HPDE6-E6E7 (cell line): Measurements from ENCODE around the gene PRRC2B.

Experiments used
- DNase-seq: peaks from one replicate; pipeline ENCODE4 v3.0.0; 2011; ENCODE audit warnings: missing footprints; ENCODE audit errors: extremely low spot score

The PRRC2B gene

DNA sequence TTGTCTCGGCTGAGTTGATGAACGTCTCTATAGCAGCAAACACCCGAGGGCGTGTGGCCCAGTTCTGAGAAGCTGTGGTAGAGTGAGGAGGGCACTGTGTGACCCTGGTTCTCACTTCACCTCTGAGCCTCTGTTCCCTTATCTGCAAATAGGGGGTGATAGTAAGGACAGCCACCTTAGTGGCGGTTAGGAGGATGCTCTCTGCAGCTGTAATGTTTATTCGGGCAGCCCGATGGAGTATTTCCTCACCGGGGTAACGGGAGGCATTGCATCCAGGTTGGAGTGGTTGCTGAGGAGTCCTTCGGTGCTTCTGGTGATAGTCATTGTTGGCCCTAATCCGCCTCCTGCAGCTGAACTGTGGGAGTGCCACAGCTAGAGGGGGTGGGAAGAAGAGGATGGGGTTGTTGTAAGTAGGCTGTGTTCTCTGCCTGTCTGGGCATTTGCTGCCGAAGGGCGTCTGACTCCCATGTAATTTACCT, 13.9 kb downstream of the PRRC2B start:
- no peak for DNase-seq

DNA sequence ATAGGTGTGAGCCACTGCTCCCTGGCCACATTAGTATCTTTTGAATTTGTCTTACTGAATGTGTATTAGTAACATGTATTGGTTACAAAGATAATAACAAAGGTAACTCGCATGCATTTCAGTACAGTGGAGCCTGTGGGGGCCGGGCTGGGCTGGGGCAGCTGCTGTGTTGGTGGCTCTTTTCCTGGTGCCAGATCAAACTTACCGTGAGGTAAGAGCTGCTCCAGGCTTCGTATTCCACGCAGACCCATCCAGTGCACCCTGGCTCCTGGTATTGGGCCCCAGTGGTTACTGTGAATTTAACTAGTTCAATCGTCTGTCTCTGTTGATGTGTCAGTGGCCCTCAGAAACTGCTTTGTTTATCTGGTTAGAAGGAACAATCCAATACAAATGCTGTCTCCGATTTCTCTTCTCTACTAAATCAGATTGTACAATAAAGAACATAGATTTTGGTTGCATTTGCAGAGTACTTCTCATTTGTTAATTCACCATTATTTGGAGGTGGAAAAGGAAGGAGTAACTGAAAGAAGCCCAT, 15.6 kb downstream of the PRRC2B start:
- no peak for DNase-seq

DNA sequence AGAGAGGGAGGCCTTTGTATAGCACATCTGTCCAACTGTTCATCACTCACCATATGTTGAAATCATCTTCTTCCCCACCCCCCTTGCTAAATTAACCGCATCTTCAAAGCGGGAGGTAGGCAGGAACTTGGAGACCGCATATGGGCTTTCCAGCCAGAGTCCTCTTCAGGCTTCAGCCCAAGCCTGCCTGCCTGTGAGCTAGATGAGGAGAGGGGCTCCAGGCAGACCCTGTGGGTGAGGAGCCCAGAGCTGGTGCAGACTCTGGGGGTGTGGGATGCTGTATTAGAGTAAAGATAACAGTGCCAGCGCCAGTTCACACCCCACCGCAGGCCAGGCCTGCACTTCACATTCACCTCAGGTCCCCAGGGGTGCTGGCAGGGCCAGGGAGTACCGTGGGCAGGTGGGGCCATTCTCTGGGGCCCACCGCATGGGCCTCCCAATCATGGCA, 16.2 kb downstream of the PRRC2B start:
- no peak for DNase-seq

DNA sequence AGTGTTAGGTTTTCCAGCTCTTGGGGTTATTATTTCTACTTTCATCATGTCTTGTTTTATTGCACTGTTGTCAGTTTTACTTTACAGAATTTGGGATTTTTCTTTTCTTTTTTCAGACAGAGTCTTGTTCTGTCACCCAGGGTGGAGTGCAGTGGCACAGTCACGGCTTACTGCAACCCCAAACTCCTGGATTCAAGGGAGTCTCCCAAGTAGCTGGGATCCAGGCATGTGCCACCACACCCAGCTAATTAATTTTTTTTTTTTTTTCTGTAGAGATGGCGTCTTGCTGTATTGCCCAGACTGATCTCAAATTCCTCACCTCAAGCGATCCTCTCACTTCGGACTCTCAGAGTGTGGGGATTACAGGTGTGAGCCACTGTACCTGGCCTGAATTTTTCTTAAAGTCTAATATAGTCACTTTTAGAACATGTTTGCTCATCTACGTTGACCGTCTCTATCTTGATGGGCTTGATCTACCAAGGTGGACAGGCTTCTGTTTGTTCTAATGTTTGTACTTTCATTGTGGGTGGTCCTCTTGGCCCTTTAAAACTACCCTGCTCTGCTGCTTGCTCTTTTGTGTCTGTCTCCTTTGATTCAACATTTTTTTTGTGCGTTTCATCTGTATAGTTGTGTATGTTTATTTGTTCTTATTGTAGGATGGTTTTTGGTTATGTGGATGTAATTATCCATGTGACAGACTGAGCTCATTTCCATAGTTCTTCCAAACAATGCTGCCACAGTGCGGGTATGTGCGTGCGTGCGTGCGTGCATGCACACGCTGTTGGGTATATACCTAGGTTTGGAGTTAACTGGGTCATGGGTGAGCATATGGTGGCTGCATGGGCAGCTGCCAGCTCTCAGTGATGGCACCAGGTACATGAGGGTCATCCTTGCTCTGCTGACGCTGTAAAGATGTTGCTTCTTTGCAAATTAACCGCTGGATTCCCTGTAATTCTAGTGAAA, 18.1 kb downstream of the PRRC2B start:
- no peak for DNase-seq

DNA sequence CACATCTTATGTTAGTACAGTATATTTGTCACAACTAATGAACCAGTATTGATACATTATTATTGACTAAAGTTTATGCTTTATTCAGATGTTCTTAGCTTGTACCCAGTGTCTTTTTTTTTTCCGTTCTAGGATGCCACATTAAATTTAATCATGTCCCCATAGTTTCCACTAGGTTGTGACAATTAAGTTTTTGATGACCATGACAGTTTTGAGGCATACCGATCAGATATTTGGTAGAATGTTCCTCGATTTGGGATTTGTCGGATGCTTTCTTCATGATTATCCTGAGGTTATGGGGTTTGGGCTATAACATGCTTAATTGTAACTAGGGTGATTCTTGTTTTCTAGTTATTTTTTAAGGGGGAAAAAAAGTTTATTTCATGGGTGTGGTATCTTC, 22.6 kb downstream of the PRRC2B start:
- DNase-seq: no peak

DNA sequence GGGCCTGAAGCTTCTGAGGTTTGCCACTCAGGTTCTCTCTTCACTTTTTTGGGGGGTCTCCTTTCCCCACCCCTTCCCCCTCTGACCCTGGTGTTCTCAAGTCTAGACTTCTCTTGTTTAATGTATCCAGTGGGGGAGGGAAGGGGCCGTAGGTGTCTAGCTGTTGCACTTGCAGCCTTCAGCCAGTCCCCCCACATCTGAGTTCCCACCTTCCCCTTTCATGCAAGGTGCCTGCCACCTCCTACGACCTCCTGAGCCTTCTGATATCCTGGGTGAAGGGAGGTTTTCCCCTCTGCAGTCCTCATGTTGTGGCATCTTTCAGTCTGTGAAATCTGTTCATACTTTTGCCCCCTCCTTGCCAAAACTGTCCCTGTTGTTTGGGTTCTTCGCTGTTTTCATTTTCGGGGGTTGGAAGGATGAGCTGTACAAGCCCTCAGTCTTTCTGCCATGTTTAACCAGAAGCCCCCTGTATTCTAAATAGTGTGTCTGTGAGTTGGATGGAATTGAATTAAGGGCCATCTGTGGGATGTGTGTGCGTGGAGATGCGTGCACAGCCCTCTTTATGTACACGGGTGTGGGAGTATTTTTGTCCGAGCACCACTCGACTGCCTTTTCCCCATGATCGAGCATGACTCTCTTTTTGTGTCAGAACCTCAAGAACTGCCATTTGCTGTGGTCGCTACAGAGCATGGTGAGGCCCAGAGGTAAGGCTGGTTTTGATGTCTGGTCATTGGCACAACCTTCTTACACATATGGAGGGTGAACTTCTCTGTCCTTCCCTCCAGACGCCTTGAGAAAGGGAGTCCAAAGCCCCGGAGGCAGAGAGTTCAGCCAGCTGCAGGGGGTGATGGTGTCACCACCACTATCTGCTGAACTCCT, 23.6 kb downstream of the PRRC2B start:
- no peak for DNase-seq

DNA sequence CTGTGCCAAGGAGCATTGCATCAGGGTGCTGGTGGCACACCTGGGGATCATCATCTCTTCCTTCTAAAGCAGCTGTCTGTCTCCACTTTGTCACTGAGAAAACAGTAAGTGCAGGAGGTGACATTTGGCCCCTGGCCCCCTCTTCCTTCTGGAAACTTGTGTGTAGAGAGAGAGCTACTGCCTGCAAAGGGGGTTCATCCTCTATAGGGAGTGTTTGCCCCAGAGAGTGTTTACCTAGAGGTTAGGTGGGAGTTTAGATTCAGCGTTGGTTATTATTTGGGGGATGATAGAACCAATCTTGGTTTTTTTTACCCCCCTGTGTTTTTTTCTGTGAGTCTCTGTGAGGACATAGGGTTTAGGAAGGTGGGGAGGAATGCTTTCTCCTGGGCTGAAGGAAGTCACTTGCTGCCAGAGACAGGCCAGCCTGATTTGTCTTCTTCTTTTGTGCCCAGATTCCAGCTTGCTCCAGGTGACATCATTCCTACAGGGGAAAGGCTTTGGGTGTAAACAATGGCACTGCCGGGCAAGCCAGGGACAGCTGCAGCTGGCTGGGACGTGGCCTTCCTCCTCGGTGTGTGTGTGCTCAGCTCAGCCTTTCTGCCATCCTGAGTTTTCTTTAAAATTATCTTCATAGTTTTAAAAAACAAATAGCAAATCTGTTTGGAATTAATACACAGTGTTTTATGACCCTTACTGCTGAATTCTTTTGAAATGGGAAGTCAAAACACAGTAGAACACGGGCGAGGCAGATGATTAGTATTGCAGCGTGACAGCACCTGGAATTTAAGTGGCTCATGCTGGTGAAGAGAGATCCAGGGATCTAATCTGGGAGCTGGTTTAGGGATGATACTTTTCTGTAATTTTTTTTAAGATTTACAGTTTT, 24.5 kb downstream of the PRRC2B start:
- DNase-seq: no peak

DNA sequence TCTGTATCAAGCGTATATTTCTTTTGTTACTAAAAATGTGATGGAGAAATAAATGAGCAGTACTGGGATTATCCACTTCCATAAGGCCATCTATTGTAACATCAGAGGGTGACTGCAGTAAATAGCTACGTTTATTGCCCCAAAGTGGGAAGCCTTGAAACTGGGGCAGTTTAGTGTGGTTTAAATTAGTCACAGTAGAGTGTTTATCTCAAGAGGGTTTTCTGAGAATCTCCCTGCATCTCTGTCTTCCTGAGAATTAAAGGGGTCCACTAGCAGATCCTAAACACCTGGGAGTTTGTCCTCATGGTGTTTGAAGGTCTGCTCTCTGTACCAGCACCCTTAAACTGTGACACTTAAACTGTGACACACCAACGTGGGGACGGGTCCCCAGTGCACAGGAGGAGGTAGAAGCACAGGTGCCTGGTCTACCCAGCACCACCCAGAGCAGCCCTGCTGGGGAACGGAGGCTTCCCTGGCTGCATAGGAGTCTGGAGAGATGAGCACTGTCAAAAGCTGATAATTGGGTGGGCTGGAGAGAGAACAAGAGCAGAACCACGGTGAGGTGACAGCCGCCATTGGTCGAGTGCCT, 25.2 kb downstream of the PRRC2B start:
- DNase-seq: no peak

DNA sequence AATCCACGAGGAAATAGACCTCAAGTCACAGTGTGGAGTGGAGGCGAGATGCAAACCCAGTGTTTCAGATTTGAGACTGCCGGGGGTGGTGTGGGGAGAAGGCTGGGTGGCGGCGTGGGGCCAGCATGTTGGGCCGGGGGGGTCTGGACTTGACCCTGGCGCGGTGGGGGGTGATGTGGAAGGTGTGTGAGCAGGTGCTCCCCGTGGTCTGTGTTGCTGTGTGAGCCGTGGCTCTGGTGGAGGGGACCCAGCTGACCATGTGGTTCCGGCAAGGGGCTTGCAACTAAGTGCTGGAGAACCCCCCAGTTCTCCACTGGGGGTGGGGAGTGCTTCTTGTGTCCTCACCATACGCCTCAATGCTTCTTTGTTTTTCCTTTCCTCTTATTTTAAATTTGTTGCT, 25.8 kb downstream of the PRRC2B start:
- no peak for DNase-seq

DNA sequence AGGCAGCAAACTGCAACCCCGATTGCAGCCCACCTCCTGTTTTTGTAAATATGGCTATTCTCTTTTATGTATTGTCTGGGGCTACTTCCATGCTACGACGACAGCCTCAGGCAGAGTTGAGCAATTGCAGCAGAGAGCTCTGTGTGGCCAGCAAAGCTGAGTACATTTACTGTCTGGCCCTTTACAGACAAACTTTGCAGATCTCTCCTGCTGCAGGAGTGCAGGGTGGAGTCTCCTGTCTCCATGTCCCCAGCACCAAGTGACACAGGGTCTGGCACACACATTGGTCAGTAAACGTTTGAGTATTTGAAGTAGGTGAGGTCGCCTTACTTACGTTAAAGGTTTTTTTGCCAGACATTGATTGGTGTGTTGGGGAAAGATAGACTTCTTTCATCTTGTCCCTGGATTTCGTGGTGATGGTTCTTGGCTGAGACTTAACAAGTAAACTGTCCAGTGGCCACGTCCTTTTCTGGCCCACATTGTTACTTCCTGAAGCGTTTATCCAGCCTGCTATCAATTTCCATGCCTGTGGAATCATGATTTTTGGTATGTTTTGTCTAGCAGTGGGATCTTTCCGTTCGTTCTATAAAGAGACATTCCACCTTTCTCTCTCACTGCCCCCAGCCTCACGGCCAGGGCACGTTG, 27.2 kb downstream of the PRRC2B start:
- DNase-seq: no peak

DNA sequence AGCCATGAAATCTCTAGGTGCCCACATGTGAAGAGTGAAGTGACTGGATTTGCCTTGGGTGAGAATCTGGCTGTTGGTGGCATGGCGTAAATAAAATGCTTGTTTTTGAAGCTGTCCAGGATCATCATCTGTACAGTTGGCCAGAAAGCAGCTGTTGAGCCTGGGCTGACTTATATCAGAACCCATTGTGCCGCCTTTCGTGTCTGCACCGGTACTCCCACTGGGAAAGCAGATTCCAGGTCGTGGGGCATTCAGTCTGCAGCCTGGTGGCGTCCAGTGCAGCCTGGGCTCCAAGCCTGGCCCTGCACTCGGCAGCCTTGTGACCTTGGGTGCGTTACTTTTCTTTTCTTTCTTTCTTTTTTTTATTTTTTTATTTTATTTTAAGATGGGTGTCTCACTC, 27.8 kb downstream of the PRRC2B start:
- no peak for DNase-seq

DNA sequence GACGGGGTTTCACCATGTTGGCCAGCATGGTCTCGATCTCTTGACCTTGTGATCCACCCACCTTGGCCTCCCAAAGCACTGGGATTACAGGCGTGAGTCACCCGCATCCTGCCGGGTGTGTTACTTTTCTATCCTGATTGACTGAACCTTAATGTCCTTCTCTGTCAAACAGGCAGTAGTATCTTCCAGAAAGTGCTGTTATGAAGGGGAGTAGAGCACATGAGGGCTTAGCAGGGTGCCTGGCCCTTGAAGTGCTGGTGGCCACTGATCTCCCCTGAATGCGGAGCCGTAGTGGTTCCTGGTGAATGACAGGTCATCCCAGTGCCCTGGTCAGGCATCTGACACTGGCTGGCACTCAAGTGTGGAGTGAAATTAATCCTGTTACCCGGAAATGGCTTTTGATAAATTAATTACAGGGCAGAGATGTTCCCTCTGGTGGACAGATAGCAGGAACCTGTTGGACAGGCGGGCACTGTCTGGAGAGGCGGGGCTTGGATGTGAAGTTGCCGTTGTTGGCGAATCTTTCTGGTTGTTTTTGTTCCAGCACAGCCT, 28.4 kb downstream of the PRRC2B start:
- peak; percentile 71 for DNase-seq

DNA sequence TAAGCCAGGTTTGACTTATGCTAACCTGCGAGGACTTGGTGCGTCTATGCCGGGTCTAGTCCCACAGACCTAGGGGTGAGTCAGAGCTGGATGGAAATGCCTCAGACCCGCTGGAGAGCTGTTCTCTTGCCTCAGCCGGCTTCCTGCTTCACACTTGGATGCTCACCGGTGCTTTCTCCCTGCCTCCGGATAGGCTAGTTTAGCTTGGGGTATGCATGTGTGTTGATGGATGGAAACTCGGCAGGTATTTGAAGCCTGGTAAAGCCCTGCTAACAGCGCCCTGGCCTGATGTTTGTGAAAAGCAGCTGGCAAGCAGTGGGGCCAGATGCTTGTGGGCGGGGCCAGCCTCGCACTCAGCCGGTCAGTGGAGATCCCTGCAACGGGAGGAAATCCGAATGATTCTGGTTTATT, 29.3 kb downstream of the PRRC2B start:
- peak; percentile 92 for DNase-seq

DNA sequence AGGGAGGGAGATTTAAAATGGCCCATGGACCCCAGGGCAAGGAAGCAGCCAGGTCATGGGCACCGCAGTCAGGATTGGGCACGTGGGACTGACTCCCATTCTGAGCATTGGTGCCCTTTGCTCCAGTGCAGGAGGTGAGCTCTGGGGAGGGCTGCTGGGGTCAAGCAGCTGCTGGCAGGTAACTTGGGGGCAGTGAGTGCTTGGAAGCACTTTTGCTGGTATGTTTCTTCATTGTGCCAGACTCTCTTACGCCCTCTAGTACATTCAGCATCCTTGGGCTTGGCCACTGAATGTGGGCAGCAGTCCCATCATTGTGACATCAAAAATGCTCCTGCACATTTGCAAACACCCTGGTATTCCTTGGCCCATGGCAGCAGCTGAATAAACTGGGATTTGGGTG, 32.7 kb downstream of the PRRC2B start:
- DNase-seq: no peak

DNA sequence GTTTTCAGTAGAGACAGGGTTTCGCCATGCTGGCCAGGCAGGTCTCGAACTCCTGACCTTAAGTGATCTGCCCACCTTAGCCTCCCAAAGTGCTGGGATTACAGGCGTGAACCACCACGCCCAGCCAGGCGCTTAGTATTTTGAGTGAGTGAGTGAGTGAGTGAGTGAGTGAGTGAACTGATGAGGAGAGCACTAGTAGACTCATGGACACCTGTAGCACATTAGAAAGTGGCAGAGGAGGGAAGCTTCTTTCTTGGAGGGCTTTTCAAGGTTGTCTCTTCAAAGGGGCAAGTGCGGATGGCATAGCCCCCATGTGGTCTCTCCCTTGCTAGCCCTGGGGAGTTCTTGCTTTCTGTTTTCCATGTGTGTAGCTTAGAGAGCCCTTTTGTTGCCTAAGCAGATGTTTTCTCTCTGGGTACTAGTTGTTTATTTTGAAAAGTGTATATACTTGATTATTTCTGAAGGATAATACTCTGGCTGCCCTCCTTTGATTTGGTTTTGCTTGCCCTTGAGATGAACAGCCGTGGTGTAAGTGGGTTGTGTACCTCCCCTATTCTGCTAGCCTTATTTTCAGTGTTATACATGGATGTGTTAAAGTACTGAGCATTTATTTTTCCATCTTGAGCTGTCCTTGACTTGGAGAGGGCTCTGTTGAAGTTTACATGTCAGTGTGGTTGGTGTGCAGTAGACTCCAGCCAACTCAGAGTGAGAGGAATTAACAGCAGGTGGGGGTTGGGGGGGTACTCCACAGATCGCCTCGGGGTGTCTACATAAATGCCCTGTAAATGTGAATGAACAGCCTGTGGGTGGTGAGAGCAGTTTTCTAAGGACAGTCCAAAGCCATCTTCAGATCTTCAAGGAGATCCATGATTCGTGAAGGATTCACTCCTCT, 35.5 kb downstream of the PRRC2B start:
- no peak for DNase-seq

DNA sequence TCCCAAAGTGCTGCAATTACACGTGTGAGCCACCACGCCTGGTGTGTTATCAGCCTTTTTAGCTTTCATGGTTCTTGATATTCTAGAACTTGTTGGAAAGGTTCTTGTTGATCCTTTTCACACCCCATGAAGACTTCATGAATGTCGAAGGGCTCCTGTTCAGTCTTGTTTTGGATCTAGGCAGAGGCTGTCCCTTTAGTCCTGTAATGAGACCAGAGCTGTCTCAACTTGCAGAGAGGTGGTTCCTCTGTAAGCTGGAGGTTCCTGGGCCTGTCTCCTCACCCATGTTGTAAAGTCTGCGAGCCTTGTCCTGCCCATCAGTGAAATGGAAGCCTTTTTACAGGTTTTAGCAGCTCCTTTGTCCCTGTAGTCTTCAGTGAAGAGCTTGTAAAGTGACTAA, 38.2 kb downstream of the PRRC2B start:
- DNase-seq: peak; percentile 51

DNA sequence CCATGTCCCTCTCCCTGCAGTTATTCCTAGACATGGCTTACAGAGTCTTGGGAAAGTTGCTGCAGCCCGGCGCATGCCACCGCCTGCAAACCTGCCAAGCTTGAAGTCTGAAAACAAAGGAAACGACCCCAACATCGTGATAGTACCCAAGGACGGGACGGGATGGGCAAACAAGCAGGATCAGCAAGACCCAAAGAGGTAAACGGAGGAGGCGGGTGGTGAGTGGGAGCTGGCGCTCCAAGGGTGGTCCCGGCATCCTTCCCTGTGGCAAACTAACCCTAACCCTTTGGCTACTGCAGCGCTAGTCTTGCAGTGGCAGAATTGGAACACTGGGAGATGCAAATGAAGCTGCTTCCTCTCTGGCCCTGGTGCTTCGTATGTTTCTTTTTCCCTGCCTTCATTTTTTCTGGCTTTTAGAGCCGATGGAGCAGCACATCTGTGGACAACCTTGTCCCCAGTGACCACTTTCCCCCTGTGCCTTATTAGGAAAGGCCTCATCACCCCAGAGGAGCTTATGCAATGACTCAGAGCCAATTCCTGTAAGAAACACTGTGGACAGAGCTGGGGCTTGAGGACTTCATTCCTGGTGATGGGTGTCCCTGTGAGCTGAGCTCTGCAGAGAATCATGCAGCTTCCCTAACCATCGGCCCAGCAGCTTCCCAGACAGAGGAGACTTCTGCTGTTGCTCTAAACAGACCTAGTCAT, 38.9 kb downstream of the PRRC2B start:
- DNase-seq: no peak

DNA sequence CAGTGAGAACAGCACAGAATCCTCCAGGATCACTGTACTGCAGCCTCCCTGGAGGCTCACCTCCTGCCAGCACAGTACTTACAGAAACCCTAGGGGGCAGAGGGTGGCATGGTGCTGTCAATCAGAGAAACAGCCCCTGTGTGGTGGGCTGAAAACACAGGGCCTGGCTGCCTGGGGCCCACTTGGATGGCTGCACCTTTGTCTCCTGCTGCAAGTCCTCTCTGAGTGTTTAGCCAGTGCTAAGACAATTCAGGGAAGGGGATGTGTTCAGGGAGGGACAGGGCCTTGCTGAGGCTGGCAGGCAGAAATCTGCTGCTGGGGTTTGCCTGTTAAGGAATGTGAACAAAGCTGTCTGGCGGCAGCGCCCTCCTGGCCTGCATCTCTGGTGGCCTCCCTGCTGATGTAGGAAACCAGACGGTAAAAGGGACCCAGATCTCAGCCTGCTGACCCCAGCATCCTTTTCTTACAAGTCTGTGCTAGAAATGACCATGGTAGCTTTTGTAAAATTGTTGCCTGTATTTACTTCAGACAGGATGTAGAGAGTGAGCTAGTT, 39.5 kb downstream of the PRRC2B start:
- DNase-seq: no peak
